ENCODE data around the gene RGS6.

Gene RGS6

DNA sequence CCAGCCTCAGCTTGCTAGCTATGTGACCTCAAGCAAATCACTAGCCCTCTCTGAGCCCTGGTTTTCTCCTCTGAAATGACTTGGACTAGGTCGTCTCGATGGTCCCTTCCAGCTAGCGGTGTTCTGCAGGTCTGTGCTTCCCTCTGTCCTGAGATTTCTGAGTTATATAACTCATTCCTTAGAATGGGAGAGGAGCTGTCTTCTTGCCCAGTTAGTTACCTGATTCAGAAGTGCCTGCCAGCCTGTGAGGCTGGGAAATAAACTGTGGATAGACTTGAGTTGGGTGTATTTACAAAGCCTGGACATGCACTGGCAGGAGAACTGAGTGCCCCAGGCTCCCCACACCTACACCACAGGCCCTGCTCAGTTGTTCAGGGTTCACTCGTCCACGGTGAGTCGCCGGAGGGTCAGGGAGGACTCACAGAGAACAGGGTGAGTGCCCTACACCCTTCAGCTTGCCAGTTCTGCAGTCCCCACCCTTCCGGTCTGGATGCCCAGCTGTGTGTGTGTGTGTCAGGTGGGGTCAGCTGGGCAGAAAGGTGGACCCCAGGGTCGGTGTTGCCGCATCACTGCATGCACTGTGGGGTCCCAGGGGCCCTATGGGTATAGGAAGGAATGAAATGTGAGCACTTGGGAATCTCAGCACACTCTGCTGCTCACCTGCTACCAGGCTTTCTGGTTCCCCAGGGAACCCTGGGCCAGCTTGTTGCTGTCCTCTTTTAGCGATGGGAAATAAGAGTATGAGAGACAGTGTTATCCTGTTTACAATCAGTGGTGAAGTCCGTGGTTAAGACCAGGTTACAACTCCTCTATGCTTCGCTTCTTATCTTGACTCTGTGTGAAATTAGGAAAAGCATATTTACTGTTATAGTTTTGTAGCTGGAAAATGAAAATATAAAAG lies 613.4 kb downstream of the RGS6 start:
- Histone ChIP-seq H3K4me3 (ENCODE audit: low read length) (no peak overlapping the region), H3K9ac (ENCODE audit: low read depth, low read length) (no peak overlapping the region), H3K9me3 (ENCODE audit: insufficient read depth, low read depth, low read length) (no peaks in the 10 kb centered on the region), H3K36me3 (ENCODE audit: insufficient read depth, low read depth, low read length) (no peaks in the 10 kb centered on the region), H3K27me3 (ENCODE audit: insufficient read depth, low read length) (no peaks in the 10 kb centered on the region), H3K4me1 (ENCODE audit: insufficient read depth, low read length) (peaks cover 6% of the 10 kb centered on the region; the same call in 1 of the 2 replicates), H3K27ac (ENCODE audit: low read length) (no peak overlapping the region)

DNA sequence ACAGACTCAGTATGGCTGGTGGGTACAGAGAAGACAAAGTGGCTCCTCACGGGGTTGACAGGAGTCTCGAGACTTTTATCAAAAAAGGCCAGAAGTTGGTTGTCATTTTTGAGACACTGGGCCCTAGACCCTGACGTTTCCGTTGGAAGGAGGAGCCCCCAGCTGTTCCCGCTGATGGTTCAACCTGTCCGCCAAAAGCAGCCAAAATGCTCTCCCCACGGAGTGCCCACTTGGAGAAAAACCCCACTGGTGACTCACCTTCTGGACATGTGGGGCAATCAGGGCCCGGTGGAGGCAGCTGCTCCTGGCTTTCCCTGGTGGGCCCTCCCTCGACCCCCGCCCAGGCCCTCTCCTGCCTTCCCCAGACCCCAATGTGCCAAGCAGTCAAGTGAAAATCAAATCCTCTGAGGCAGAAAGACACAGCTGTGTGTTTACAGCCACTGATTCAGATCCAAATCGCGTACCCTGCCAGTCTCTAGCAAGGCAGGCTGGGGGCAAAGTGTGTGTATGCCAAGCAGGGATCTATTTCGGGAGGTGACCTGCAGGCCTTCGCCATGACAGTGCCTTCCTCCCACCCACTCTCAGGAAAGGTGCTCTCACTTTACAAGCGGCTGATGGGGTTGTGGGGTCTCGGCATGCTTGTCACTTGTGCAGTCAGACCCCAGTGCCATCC lies 614.3 kb downstream of the RGS6 start:
- H3K36me3 ChIP-seq (ENCODE audit: insufficient read depth, low read depth, low read length): no peaks in the 10 kb centered on the region

DNA sequence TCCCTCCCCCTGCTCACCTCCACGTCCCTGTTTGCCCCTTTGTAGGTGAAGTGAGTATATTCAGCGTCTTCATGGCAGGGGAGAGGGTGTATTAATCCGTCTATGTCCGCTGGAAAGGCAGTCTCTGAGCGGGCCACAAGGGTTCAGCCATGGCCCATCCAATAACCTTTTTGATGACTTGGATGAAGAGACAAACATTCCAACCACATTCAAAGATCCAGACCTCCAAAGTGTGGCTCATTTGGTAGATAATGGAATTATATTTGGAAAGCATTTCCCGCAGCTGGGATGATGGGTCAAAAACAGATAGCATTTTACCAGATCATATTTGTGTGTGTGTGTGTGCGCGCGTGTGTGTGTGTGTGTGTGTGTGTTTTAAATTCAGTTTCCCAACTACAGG lies 615.8 kb downstream of the RGS6 start:
- Histone ChIP-seq H3K9ac (ENCODE audit: low read depth, low read length) (no peak overlapping the region), H3K4me3 (ENCODE audit: low read length) (no peak overlapping the region), H3K27me3 (ENCODE audit: insufficient read depth, low read length) (0 out of 2 replicates have a peak, but pooled peaks cover 3% of the 10 kb centered on the region), H3K36me3 (ENCODE audit: insufficient read depth, low read depth, low read length) (no peaks in the 10 kb centered on the region), H3K9me3 (ENCODE audit: insufficient read depth, low read depth, low read length) (no peaks in the 10 kb centered on the region), H3K27ac (ENCODE audit: low read length) (no peak overlapping the region), H3K4me1 (ENCODE audit: insufficient read depth, low read length) (peaks cover 6% of the 10 kb centered on the region; the same call in 1 of the 2 replicates)

More for the DNA sequence above, 614.3 kb downstream of the RGS6 start:
- no peak overlapping the region for H3K9ac ChIP-seq (ENCODE audit: low read depth, low read length)
- H3K4me3 ChIP-seq (ENCODE audit: low read length): no peak overlapping the region
- no peaks in the 10 kb centered on the region for H3K9me3 ChIP-seq (ENCODE audit: insufficient read depth, low read depth, low read length)
- H3K27ac ChIP-seq (ENCODE audit: low read length): no peak overlapping the region
- no peaks in the 10 kb centered on the region for H3K27me3 ChIP-seq (ENCODE audit: insufficient read depth, low read length)
- peaks cover 6% of the 10 kb centered on the region; the same call in 1 of the 2 replicates for H3K4me1 ChIP-seq (ENCODE audit: insufficient read depth, low read length)

DNA sequence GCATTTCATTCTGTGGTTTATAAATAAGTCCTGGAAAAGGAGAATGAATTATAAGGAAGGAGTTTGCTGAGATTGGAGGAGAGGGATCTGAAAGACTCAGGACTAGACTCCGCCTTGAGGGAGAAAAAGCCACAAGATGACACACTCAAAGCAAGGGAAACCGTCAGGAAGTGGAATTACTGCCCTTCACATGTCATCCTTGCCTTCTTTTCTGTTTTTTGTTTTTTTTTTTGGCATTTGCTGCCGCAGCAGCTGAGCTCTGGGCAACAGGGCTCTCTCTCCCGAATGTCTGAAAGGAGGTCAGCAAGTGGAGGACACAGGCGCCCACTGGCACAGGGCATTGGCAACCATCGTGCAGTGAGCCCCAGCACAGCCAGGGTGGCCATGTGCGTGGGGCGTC lies 616.8 kb downstream of the RGS6 start:
- Histone ChIP-seq H3K9ac (ENCODE audit: low read depth, low read length) (no peak overlapping the region), H3K27me3 (ENCODE audit: insufficient read depth, low read length) (0 out of 2 replicates have a peak, but pooled peaks cover 3% of the 10 kb centered on the region), H3K4me3 (ENCODE audit: low read length) (no peak overlapping the region), H3K9me3 (ENCODE audit: insufficient read depth, low read depth, low read length) (no peaks in the 10 kb centered on the region), H3K4me1 (ENCODE audit: insufficient read depth, low read length) (peaks cover 7% of the 10 kb centered on the region; the same call in 1 of the 2 replicates), H3K27ac (ENCODE audit: low read length) (no peak overlapping the region), H3K36me3 (ENCODE audit: insufficient read depth, low read depth, low read length) (no peaks in the 10 kb centered on the region)

DNA sequence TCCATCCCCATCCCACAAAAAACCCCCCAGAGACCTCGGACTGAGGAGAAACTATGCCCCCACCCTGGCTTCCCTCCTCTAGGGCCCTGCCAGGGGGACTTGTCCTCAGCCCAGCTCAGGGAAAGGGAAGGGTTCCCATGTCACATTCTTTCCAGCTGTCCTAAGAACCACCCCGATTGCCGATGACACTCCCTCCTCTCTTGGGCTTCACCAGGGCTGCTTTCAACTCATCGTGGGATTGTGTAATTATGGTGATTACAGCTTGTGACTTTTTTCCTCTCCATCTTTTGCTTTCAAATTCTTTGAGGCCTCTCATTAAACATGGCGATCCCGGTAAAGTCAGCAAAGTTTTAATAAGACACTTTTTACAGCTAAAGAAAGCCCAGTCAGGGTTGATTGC lies 617.6 kb downstream of the RGS6 start:
- no peaks in the 10 kb centered on the region for H3K36me3 ChIP-seq (ENCODE audit: insufficient read depth, low read depth, low read length)
- no peak overlapping the region for H3K9ac ChIP-seq (ENCODE audit: low read depth, low read length)
- no peak overlapping the region for H3K4me3 ChIP-seq (ENCODE audit: low read length)
- no peaks in the 10 kb centered on the region for H3K9me3 ChIP-seq (ENCODE audit: insufficient read depth, low read depth, low read length)
- H3K4me1 ChIP-seq (ENCODE audit: insufficient read depth, low read length): peaks cover 9% of the 10 kb centered on the region; the same call in 1 of the 2 replicates
- H3K27me3 ChIP-seq (ENCODE audit: insufficient read depth, low read length): peaks cover 3% of the 10 kb centered on the region; the same call in 1 of the 2 replicates
- no peak overlapping the region for H3K27ac ChIP-seq (ENCODE audit: low read length)

DNA sequence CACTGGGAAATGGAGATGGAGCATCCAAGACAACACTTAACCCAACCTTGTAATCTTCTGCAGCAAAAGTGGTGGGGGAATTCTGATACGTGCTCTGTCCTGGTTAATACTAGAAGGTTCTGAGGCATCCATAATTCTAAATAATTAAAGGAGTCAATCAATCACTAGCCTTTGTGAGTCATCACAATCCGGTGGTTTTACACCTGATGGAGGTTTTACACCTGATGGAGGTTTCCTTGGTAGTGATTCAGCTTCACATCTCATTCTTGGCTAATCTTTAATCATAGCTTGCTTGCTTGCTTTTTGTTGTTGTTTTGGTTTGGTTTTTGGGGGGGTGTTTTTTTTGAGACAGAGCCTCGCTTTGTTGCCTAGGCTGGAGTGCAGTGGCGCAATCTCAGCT lies 618.3 kb downstream of the RGS6 start:
- Histone ChIP-seq H3K9me3 (ENCODE audit: insufficient read depth, low read depth, low read length) (no peaks in the 10 kb centered on the region), H3K9ac (ENCODE audit: low read depth, low read length) (no peak overlapping the region), H3K4me3 (ENCODE audit: low read length) (no peak overlapping the region), H3K27ac (ENCODE audit: low read length) (no peak overlapping the region), H3K4me1 (ENCODE audit: insufficient read depth, low read length) (0 out of 2 replicates have a peak, but pooled peaks cover 6% of the 10 kb centered on the region), H3K27me3 (ENCODE audit: insufficient read depth, low read length) (peaks cover 3% of the 10 kb centered on the region; the same call in 1 of the 2 replicates), H3K36me3 (ENCODE audit: insufficient read depth, low read depth, low read length) (no peaks in the 10 kb centered on the region)

DNA sequence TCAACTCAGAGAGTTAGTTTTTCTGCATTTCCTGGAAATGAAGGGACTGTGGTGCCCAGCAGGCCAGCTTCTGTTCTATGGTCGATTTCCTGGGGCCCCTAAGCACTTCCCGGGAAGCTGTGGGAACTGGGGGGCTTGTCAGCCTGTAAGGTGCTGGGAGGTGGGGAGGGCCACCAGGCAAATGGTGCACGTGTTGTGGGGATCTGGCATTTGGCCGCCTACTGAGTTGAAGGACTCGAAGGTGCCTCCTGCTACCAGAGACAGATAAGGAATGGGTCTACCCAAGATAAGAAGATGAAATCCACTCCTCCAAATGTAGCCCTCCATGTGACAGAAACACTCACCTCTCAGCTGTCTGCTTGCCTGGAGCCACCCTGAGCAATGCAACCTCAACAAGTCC lies 620.0 kb downstream of the RGS6 start:
- no peaks in the 10 kb centered on the region for H3K9me3 ChIP-seq (ENCODE audit: insufficient read depth, low read depth, low read length)
- 0 out of 2 replicates have a peak, but pooled peaks cover 6% of the 10 kb centered on the region for H3K4me1 ChIP-seq (ENCODE audit: insufficient read depth, low read length)
- H3K27ac ChIP-seq (ENCODE audit: low read length): no peak overlapping the region
- H3K4me3 ChIP-seq (ENCODE audit: low read length): no peak overlapping the region
- no peaks in the 10 kb centered on the region for H3K36me3 ChIP-seq (ENCODE audit: insufficient read depth, low read depth, low read length)
- H3K9ac ChIP-seq (ENCODE audit: low read depth, low read length): no peak overlapping the region
- H3K27me3 ChIP-seq (ENCODE audit: insufficient read depth, low read length): peaks cover 3% of the 10 kb centered on the region; the same call in 1 of the 2 replicates

DNA sequence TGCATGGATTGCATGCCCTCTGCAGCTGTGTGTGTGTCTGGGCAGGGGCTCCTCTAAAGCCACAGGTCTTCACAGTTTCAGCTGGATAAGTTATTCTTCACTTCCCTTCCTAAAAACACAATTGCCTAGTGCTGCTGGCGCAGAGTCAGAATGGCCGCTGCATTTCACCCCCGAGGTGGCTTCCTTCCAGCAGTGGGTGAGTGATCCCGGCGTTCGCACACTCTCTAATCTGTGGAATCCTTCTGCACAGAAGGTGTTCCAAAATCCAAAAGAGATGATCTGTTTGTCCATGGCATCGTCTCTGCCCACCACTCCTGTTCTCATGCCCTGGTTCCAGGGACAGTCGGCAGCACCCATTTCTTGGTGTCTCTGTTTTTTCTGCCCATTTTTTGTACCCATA lies 620.9 kb downstream of the RGS6 start:
- H3K36me3 ChIP-seq (ENCODE audit: insufficient read depth, low read depth, low read length): no peaks in the 10 kb centered on the region
- no peak overlapping the region for H3K9ac ChIP-seq (ENCODE audit: low read depth, low read length)
- no peak overlapping the region for H3K4me3 ChIP-seq (ENCODE audit: low read length)
- 0 out of 2 replicates have a peak, but pooled peaks cover 6% of the 10 kb centered on the region for H3K4me1 ChIP-seq (ENCODE audit: insufficient read depth, low read length)
- peaks cover 3% of the 10 kb centered on the region; the same call in 1 of the 2 replicates for H3K27me3 ChIP-seq (ENCODE audit: insufficient read depth, low read length)
- no peak overlapping the region for H3K27ac ChIP-seq (ENCODE audit: low read length)
- no peaks in the 10 kb centered on the region for H3K9me3 ChIP-seq (ENCODE audit: insufficient read depth, low read depth, low read length)

DNA sequence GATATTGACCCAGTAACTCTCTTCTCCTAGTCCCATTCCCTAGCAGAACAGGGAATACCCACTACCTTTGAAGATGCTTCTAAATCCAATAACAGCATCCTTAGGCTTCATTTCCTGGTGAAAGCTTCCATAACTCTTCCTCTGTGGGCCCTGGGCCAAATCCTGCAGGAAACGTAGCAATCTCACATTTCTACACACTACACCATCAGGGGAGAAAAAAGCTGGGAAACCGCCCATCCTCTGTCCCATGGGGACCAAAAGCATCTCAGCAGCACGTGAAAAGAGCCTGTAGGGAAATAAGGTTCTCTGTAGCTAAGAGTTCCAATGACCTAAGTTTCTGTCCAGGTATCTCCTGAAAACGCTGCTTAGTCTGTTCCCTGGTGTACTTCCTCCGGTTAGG lies 621.4 kb downstream of the RGS6 start:
- Histone ChIP-seq H3K4me1 (ENCODE audit: insufficient read depth, low read length) (0 out of 2 replicates have a peak, but pooled peaks cover 6% of the 10 kb centered on the region), H3K9me3 (ENCODE audit: insufficient read depth, low read depth, low read length) (no peaks in the 10 kb centered on the region), H3K36me3 (ENCODE audit: insufficient read depth, low read depth, low read length) (no peaks in the 10 kb centered on the region), H3K9ac (ENCODE audit: low read depth, low read length) (no peak overlapping the region), H3K27ac (ENCODE audit: low read length) (no peak overlapping the region), H3K4me3 (ENCODE audit: low read length) (no peak overlapping the region), H3K27me3 (ENCODE audit: insufficient read depth, low read length) (peaks cover 3% of the 10 kb centered on the region; the same call in 1 of the 2 replicates)

DNA sequence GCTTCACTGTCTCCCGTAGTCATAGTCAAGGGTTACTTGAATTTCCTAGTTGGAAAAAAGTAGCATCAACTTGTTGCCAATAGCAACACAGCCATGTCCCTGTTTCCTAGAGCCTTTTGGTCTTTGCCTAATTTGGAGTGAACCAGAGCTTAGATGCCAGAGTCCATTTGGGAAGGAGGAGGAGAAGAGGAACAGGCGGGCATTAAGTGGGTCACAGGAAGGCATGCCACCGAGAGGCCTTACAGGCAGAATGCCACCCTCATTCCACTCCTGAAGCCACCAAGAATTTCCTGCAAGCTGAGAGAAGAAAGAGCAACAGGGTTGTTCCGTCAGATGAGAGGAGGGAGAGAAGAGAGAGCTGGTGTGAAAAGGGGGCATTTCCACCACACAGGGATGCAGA lies 622.2 kb downstream of the RGS6 start:
- H3K4me3 ChIP-seq (ENCODE audit: low read length): no peak overlapping the region
- H3K4me1 ChIP-seq (ENCODE audit: insufficient read depth, low read length): peaks cover 13% of the 10 kb centered on the region
- peaks cover 3% of the 10 kb centered on the region; the same call in 1 of the 2 replicates for H3K27me3 ChIP-seq (ENCODE audit: insufficient read depth, low read length)
- H3K9me3 ChIP-seq (ENCODE audit: insufficient read depth, low read depth, low read length): no peaks in the 10 kb centered on the region
- no peaks in the 10 kb centered on the region for H3K36me3 ChIP-seq (ENCODE audit: insufficient read depth, low read depth, low read length)
- H3K9ac ChIP-seq (ENCODE audit: low read depth, low read length): no peak overlapping the region
- H3K27ac ChIP-seq (ENCODE audit: low read length): no peak overlapping the region

DNA sequence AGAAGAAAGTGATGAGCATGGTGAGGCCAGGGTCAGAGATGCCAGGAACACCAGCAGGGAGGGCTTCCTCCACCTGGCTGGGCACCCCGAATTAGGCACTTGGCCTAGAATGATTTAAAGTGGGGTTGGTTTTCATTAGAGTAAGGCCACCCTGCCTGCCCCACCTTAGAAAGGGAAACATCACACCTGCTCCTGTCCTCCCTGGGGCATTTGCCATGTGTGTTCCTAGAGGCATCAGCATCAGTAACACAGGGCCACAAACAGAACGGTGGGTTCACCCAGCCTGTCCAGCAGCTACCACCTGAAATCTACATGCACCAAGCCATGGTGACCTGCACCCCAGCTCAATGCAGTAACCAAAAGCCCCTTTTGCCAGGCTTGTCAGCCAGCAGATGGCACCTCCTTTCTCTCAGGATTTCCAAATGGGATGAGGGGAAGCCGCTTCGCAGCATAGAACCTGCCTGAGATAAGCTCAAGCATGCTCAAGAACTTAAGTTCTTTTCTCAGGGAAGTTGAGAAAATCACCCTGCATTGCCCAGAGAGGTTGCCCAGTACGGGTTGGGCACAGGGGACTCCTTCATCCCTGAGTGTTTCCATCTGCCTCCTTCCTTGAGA lies 622.9 kb downstream of the RGS6 start:
- Histone ChIP-seq H3K9me3 (ENCODE audit: insufficient read depth, low read depth, low read length) (no peaks in the 10 kb centered on the region), H3K4me3 (ENCODE audit: low read length) (no peak overlapping the region), H3K36me3 (ENCODE audit: insufficient read depth, low read depth, low read length) (no peaks in the 10 kb centered on the region), H3K27me3 (ENCODE audit: insufficient read depth, low read length) (peaks cover 3% of the 10 kb centered on the region; the same call in 1 of the 2 replicates), H3K27ac (ENCODE audit: low read length) (no peak overlapping the region), H3K9ac (ENCODE audit: low read depth, low read length) (no peak overlapping the region), H3K4me1 (ENCODE audit: insufficient read depth, low read length) (peaks cover 14% of the 10 kb centered on the region)

Measured in iPS-20b (cell line).